ENCODE measurements around the gene PCBP3.
"Not testable (repeated sequence)": the region's sequence is repeated elsewhere in the genome, so short reads cannot be mapped to it uniquely, and the experiment has no call there.

PCBP3 gene

DNA sequence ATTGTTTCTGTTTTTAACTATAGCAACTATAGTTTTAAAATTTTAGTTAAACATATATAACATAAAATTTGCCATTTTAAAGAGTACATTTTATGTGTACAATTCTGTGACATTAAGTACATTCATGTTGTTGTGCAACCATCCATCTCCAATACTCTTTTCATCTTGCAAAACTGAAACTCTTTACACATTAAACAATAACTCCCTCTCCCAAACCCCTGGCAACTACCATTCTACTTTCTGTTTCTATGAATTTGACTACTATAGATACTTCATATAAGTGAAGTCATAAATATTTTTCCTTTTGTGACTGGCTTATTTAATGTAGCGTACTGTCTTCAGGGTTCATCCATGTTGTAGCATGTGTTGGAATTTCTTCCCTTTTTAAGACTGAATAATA is 25.9 kb downstream of the PCBP3 start:
- H3F3A ChIP-seq (ENCODE audit: insufficient read depth, low read length): peaks cover 6% of the 10 kb centered on the region; the same call in 1 of the 2 replicates
- TF ChIP-seq EZH2phosphoT487 (IDR thresholded peaks at IDR 0.05; ENCODE audit: low read length) (no peak), EZH2 (optimal IDR thresholded peaks at IDR 0.05; ENCODE audit: low read depth, low read length) (no peak)
- TF ChIP-seq, protein P1, sequence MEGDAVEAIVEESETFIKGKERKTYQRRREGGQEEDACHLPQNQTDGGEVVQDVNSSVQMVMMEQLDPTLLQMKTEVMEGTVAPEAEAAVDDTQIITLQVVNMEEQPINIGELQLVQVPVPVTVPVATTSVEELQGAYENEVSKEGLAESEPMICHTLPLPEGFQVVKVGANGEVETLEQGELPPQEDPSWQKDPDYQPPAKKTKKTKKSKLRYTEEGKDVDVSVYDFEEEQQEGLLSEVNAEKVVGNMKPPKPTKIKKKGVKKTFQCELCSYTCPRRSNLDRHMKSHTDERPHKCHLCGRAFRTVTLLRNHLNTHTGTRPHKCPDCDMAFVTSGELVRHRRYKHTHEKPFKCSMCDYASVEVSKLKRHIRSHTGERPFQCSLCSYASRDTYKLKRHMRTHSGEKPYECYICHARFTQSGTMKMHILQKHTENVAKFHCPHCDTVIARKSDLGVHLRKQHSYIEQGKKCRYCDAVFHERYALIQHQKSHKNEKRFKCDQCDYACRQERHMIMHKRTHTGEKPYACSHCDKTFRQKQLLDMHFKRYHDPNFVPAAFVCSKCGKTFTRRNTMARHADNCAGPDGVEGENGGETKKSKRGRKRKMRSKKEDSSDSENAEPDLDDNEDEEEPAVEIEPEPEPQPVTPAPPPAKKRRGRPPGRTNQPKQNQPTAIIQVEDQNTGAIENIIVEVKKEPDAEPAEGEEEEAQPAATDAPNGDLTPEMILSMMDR (IDR thresholded peaks at IDR 0.05; ENCODE audit: low read length): no peak

DNA sequence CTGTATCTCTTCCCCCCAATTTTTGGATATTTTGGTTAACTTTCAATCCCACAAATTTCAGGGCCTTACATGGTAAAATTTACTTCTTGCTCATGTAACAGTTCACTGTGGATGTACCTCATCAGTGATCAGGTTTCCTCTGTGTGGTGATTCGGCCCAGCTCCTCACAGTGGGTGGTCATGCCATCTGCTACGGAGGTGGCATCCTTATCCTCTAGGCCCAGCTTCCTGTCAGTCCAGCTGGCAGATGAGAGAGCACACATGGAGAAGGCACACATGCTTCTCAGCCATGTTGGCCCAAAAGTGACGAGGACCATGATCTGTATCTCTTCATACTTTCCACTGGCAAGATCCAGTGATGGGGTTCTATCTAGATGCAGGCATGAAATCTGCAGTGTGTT is 27.2 kb downstream of the PCBP3 start:
- Histone ChIP-seq H3K27me3 (replicated peaks; ENCODE audit: insufficient read depth, low read length) (no peaks in the 10 kb centered on the region), H3K9me3 (replicated peaks; ENCODE audit: insufficient read depth, low read length) (no peaks in the 10 kb centered on the region), H2AFZ (ENCODE audit: low read length) (no peak overlapping the region), H3K9me2 (replicated peaks; ENCODE audit: insufficient read depth, low read length) (no peaks in the 10 kb centered on the region), H3K4me3 (ENCODE audit: low read length) (no peak overlapping the region), H3K36me3 (replicated peaks; ENCODE audit: insufficient read depth, low read length) (no peaks in the 10 kb centered on the region), H3K9ac (ENCODE audit: low read length) (no peak overlapping the region), H3K79me2 (ENCODE audit: low read length) (no peaks in the 10 kb centered on the region), H3F3A (ENCODE audit: insufficient read depth, low read length) (peaks cover 6% of the 10 kb centered on the region; the same call in 1 of the 2 replicates), H3K4me1 (ENCODE audit: low read length) (peaks cover 29% of the 10 kb centered on the region), H3K27ac (ENCODE audit: low read length) (no peak overlapping the region), H4K20me1 (ENCODE audit: insufficient read depth, low read length) (no peaks in the 10 kb centered on the region), H3K4me2 (ENCODE audit: low read depth, low read length) (no peak overlapping the region)
- no peak for DNase-seq
- TF ChIP-seq EZH2phosphoT487 (IDR thresholded peaks at IDR 0.05; ENCODE audit: low read length) (no peak), EZH2 (optimal IDR thresholded peaks at IDR 0.05; ENCODE audit: low read depth, low read length) (no peak)
- TF ChIP-seq, protein P1 (IDR thresholded peaks at IDR 0.05; ENCODE audit: low read length): no peak

More for the DNA sequence above, 25.9 kb downstream of the PCBP3 start:
- no peaks in the 10 kb centered on the region for H3K79me2 ChIP-seq (ENCODE audit: low read length)
- no peak overlapping the region for H3K9ac ChIP-seq (ENCODE audit: low read length)
- H3K9me2 ChIP-seq (replicated peaks; ENCODE audit: insufficient read depth, low read length): no peaks in the 10 kb centered on the region
- peak; percentile 76 for DNase-seq
- no peak overlapping the region for H3K4me3 ChIP-seq (ENCODE audit: low read length)
- H3K4me2 ChIP-seq (ENCODE audit: low read depth, low read length): no peak overlapping the region
- peaks cover 29% of the 10 kb centered on the region for H3K4me1 ChIP-seq (ENCODE audit: low read length)
- no peak overlapping the region for H3K27ac ChIP-seq (ENCODE audit: low read length)
- H3K27me3 ChIP-seq (replicated peaks; ENCODE audit: insufficient read depth, low read length): no peaks in the 10 kb centered on the region
- no peaks in the 10 kb centered on the region for H3K9me3 ChIP-seq (replicated peaks; ENCODE audit: insufficient read depth, low read length)
- no peaks in the 10 kb centered on the region for H4K20me1 ChIP-seq (ENCODE audit: insufficient read depth, low read length)
- no peak overlapping the region for H2AFZ ChIP-seq (ENCODE audit: low read length)
- no peaks in the 10 kb centered on the region for H3K36me3 ChIP-seq (replicated peaks; ENCODE audit: insufficient read depth, low read length)

DNA sequence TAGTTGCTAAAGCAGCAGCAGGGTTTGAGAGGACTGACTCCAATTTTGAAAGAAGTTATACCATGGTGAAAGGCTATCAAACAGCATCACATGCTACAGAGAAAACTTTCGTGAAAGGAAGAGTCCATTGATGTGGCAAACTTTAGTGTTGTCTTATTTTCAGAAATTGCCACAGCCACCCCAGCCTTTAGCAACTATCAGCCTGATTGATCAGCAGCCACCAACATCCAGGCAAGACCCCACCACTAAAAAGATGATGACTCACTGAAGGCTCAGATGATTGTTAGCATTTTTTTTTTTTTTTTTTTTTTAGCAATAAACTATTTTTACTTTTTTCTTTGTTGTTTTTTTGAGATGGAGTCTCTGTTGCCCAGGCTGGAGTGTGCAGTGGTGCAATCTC is 35.3 kb downstream of the PCBP3 start:
- H3K36me3 ChIP-seq (replicated peaks; ENCODE audit: insufficient read depth, low read length); H3K4me2 ChIP-seq (ENCODE audit: low read depth, low read length); H2AFZ ChIP-seq (ENCODE audit: low read length); H3F3A ChIP-seq (ENCODE audit: insufficient read depth, low read length); H3K27me3 ChIP-seq (replicated peaks; ENCODE audit: insufficient read depth, low read length); H3K4me3 ChIP-seq (ENCODE audit: low read length); H3K79me2 ChIP-seq (ENCODE audit: low read length); H3K27ac ChIP-seq (ENCODE audit: low read length); DNase-seq; H3K9me2 ChIP-seq (replicated peaks; ENCODE audit: insufficient read depth, low read length); H4K20me1 ChIP-seq (ENCODE audit: insufficient read depth, low read length); H3K4me1 ChIP-seq (ENCODE audit: low read length); H3K9ac ChIP-seq (ENCODE audit: low read length); H3K9me3 ChIP-seq (replicated peaks; ENCODE audit: insufficient read depth, low read length): not testable (repeated sequence)

DNA sequence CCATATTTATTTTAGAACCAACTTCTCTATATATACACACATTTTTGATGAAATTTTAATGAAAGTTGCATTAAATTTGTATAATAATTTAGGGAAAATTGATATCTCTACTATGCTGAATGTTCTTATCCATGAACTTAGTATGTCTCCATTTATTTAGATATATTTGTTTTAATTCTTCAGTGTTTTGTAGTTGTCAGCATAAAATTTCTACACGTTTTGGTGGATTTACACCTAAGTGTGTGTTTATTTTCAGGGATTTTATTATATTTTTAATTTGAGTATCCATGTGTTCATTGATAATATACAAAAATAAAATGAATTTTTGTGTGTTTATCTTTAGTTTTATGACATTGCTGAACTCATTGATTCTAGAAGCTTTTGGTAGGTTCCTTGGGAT is 36.7 kb downstream of the PCBP3 start:
- H3K9me3 ChIP-seq (replicated peaks; ENCODE audit: insufficient read depth, low read length): no peaks in the 10 kb centered on the region
- H3K27ac ChIP-seq (ENCODE audit: low read length): no peak overlapping the region
- no peaks in the 10 kb centered on the region for H3K27me3 ChIP-seq (replicated peaks; ENCODE audit: insufficient read depth, low read length)
- H3K4me2 ChIP-seq (ENCODE audit: low read depth, low read length): no peak overlapping the region
- H4K20me1 ChIP-seq (ENCODE audit: insufficient read depth, low read length): no peaks in the 10 kb centered on the region
- H3K4me1 ChIP-seq (ENCODE audit: low read length): no peaks in the 10 kb centered on the region
- H3K9ac ChIP-seq (ENCODE audit: low read length): no peak overlapping the region
- no peaks in the 10 kb centered on the region for H3K79me2 ChIP-seq (ENCODE audit: low read length)
- H3K9me2 ChIP-seq (replicated peaks; ENCODE audit: insufficient read depth, low read length): no peaks in the 10 kb centered on the region
- TF ChIP-seq, protein P1 (IDR thresholded peaks at IDR 0.05; ENCODE audit: low read length): no peak
- no peak for DNase-seq
- H3F3A ChIP-seq (ENCODE audit: insufficient read depth, low read length): no peaks in the 10 kb centered on the region
- no peak overlapping the region for H2AFZ ChIP-seq (ENCODE audit: low read length)
- H3K4me3 ChIP-seq (ENCODE audit: low read length): no peak overlapping the region
- no peaks in the 10 kb centered on the region for H3K36me3 ChIP-seq (replicated peaks; ENCODE audit: insufficient read depth, low read length)

Measured in MM.1S (cell line).